ENCODE measurements around the gene EFEMP1. TPM values are rescaled to one million over a fixed set of nuclear protein-coding genes. Genes with fewer than 3 reads are reported as not detected.

EFEMP1 gene
- total RNA-seq, 2 donors from 2014 or later: 46.3 to 109 TPM

GRCh38 chr2:55914786-55915185 is 8.8 kb downstream of the EFEMP1 start:
- intact Hi-C loops (cut with DNase I): no loop called here
- TF ChIP-seq, protein P1, sequence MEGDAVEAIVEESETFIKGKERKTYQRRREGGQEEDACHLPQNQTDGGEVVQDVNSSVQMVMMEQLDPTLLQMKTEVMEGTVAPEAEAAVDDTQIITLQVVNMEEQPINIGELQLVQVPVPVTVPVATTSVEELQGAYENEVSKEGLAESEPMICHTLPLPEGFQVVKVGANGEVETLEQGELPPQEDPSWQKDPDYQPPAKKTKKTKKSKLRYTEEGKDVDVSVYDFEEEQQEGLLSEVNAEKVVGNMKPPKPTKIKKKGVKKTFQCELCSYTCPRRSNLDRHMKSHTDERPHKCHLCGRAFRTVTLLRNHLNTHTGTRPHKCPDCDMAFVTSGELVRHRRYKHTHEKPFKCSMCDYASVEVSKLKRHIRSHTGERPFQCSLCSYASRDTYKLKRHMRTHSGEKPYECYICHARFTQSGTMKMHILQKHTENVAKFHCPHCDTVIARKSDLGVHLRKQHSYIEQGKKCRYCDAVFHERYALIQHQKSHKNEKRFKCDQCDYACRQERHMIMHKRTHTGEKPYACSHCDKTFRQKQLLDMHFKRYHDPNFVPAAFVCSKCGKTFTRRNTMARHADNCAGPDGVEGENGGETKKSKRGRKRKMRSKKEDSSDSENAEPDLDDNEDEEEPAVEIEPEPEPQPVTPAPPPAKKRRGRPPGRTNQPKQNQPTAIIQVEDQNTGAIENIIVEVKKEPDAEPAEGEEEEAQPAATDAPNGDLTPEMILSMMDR (IDR thresholded peaks at IDR 0.05): no peak
- no peak for TF ChIP-seq POLR2AphosphoS5 (IDR thresholded peaks at IDR 0.05)

GRCh38 chr2:55912926-55913325 is 10.7 kb downstream of the EFEMP1 start:
- intact Hi-C loops (cut with DNase I): no loop called here
- no peaks in the 10 kb centered on the region for H3K4me1 ChIP-seq (replicated peaks)
- no peak overlapping the region for H3K27ac ChIP-seq
- no peak overlapping the region for H3K4me3 ChIP-seq
- 73% methylated on average over 3 of the region's 3 CpGs for WGBS
- H3K9me3 ChIP-seq: no peaks in the 10 kb centered on the region
- DNase-seq (ENCODE audit: low spot score): no peak
- H3K27me3 ChIP-seq (replicated peaks; ENCODE audit: insufficient read depth): no peaks in the 10 kb centered on the region
- H3K36me3 ChIP-seq: no peaks in the 10 kb centered on the region
- TF ChIP-seq POLR2A (IDR thresholded peaks at IDR 0.05) (no peak), POLR2AphosphoS5 (IDR thresholded peaks at IDR 0.05) (no peak)
- TF ChIP-seq, protein P1 (IDR thresholded peaks at IDR 0.05): no peak

More at GRCh38 chr2:55914786-55915185, 8.8 kb downstream of the EFEMP1 start:
- Histone ChIP-seq H3K4me3 (no peak overlapping the region), H3K4me1 (replicated peaks) (no peaks in the 10 kb centered on the region), H3K9me3 (no peaks in the 10 kb centered on the region), H3K27me3 (replicated peaks; ENCODE audit: insufficient read depth) (no peaks in the 10 kb centered on the region), H3K27ac (no peak overlapping the region), H3K36me3 (no peaks in the 10 kb centered on the region)
- 90% methylated on average over 1 of the region's 1 CpG for WGBS
- DNase-seq (ENCODE audit: low spot score): no peak

DNA sequence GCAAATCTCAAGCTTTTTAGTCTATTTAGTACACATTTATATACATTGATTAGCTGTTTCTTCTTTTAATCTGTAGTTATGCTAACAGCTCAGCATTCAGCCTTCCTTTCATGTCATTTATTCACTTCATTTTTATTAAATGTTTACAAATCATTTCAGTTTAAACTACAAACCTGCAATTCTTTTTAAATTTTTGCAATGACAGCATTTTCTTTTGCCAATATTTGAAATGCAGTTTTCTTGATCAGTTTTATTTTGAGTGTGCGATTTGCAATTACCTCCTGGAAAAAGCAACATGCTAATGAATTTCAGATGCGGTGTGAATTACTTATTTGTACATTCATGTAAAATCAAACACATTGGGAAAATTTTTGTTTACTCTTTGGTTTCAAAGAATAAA is 13.5 kb downstream of the EFEMP1 start:
- Histone ChIP-seq H3K4me3 (no peak overlapping the region), H3K4me1 (replicated peaks) (no peaks in the 10 kb centered on the region), H3K36me3 (no peaks in the 10 kb centered on the region), H3K27ac (no peak overlapping the region), H3K9me3 (no peaks in the 10 kb centered on the region), H3K27me3 (replicated peaks; ENCODE audit: insufficient read depth) (no peaks in the 10 kb centered on the region)
- intact Hi-C loops (cut with DNase I): no loop called here
- DNase-seq (ENCODE audit: low spot score): no peak
- TF ChIP-seq POLR2A (IDR thresholded peaks at IDR 0.05) (no peak), POLR2AphosphoS5 (IDR thresholded peaks at IDR 0.05) (no peak)
- TF ChIP-seq, protein P1 (IDR thresholded peaks at IDR 0.05): no peak
- 98% methylated on average over 2 of the region's 2 CpGs for WGBS

DNA sequence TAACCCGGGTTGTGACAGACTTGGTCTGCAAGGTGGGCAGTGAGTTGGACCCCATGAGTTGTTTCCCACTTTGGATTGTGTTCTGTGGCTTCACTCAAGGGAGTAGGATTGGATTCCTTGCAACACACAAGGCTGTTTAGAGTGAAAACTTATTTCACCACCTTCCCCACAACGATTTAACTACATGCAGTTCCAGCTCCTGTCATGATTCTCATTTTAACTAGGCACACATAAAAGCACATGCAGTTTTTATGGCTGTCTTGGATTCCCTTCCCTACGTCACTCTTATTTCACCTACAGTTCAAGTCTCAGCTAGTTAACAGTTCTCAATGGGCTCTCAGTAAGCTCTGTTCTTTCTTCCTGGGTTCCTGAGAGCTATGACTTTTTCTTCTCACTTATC is 15.9 kb downstream of the EFEMP1 start:
- no peak overlapping the region for H3K4me3 ChIP-seq
- peak; percentile 73 for DNase-seq (ENCODE audit: low spot score)
- intact Hi-C loops (cut with DNase I): no loop called here
- H3K36me3 ChIP-seq: no peaks in the 10 kb centered on the region
- H3K27me3 ChIP-seq (replicated peaks; ENCODE audit: insufficient read depth): no peaks in the 10 kb centered on the region
- no peaks in the 10 kb centered on the region for H3K9me3 ChIP-seq
- TF ChIP-seq POLR2A (IDR thresholded peaks at IDR 0.05): no peak
- TF ChIP-seq, protein P1 (IDR thresholded peaks at IDR 0.05): no peak
- TF ChIP-seq POLR2AphosphoS5 (IDR thresholded peaks at IDR 0.05): peak; percentile 96
- peak overlapping the region; percentile 49 to 71 for H3K27ac ChIP-seq
- WGBS: 15% methylated on average over 3 of the region's 3 CpGs
- no peaks in the 10 kb centered on the region for H3K4me1 ChIP-seq (replicated peaks)

- no peaks in the 10 kb centered on the region for H3K36me3 ChIP-seq
- H3K27ac ChIP-seq: peak overlapping the region in 1 of 2 donors; percentile 71
- 93% methylated on average over 1 of the region's 1 CpG for WGBS
- no peak overlapping the region for H3K4me3 ChIP-seq
- H3K27me3 ChIP-seq (replicated peaks; ENCODE audit: insufficient read depth): no peaks in the 10 kb centered on the region
- intact Hi-C loops (cut with DNase I): no loop called here
- no peaks in the 10 kb centered on the region for H3K4me1 ChIP-seq (replicated peaks)
- TF ChIP-seq, protein P1 (IDR thresholded peaks at IDR 0.05): no peak
- TF ChIP-seq POLR2AphosphoS5 (IDR thresholded peaks at IDR 0.05) (no peak), POLR2A (IDR thresholded peaks at IDR 0.05) (no peak)
- no peaks in the 10 kb centered on the region for H3K9me3 ChIP-seq
- no peak for DNase-seq (ENCODE audit: low spot score)
These were observed 16.6 kb downstream of the EFEMP1 start for GRCh38 chr2:55906993-55907392.

Data from prostate gland (tissue), 2 donors.